Activated naive CD4-positive, alpha-beta T cell treated with anti-CD3 and anti-CD28 coated beads, Interleukin-2, amount 50 U/mL, for 16 hours (primary cell): ENCODE measurements around the gene GRB2.
"Not testable (repeated sequence)": the region's sequence is repeated elsewhere in the genome, so short reads cannot be mapped to it uniquely, and the experiment has no call there.

Experiments used
- DNase-seq: peaks from one replicate; pipeline ENCODE4 v3.0.0-alpha.2; 2020

The GRB2 gene

GRCh38 chr17:75384751-75385150 lies 20.7 kb downstream of the GRB2 start:
- no peak for DNase-seq

GRCh38 chr17:75383842-75384195 lies 21.7 kb downstream of the GRB2 start:
- DNase-seq: no peak

GRCh38 chr17:75380750-75381149 lies 24.7 kb downstream of the GRB2 start:
- no peak for DNase-seq

GRCh38 chr17:75380315-75380714 lies 25.2 kb downstream of the GRB2 start:
- DNase-seq: no peak

GRCh38 chr17:75379426-75379825 lies 26.1 kb downstream of the GRB2 start:
- DNase-seq: not testable (repeated sequence)

- no peak for DNase-seq
Measured at GRCh38 chr17:75373280-75373679, 32.2 kb downstream of the GRB2 start.

GRCh38 chr17:75371981-75372380 lies 33.5 kb downstream of the GRB2 start:
- no peak for DNase-seq

GRCh38 chr17:75371339-75371738 lies 34.1 kb downstream of the GRB2 start:
- no peak for DNase-seq

GRCh38 chr17:75370286-75370915 lies 35.1 kb downstream of the GRB2 start:
- DNase-seq: no peak

- not testable (repeated sequence) for DNase-seq
Measured at GRCh38 chr17:75367838-75368789, 37.4 kb downstream of the GRB2 start.

- DNase-seq: no peak
Measured at GRCh38 chr17:75367312-75367711, 38.2 kb downstream of the GRB2 start.

- no peak for DNase-seq
Measured at GRCh38 chr17:75366432-75366831, 39.0 kb downstream of the GRB2 start.

GRCh38 chr17:75365931-75366275 lies 39.6 kb downstream of the GRB2 start:
- DNase-seq: no peak

GRCh38 chr17:75365009-75365930 lies 40.2 kb downstream of the GRB2 start:
- no peak for DNase-seq

- DNase-seq: no peak
Measured at GRCh38 chr17:75364078-75364477, 41.4 kb downstream of the GRB2 start.

GRCh38 chr17:75361996-75362395 lies 43.5 kb downstream of the GRB2 start:
- no peak for DNase-seq

- no peak for DNase-seq
Measured at GRCh38 chr17:75361344-75361743, 44.1 kb downstream of the GRB2 start.

GRCh38 chr17:75356260-75356937 lies 49.1 kb downstream of the GRB2 start:
- DNase-seq: no peak

- DNase-seq: no peak
Measured at GRCh38 chr17:75353176-75353575, 52.3 kb downstream of the GRB2 start.

GRCh38 chr17:75352079-75352569 lies 53.4 kb downstream of the GRB2 start:
- no peak for DNase-seq

GRCh38 chr17:75350706-75351105 lies 54.8 kb downstream of the GRB2 start:
- no peak for DNase-seq

- DNase-seq: no peak
Measured at GRCh38 chr17:75350029-75350428, 55.4 kb downstream of the GRB2 start.

GRCh38 chr17:75349589-75349988 lies 55.9 kb downstream of the GRB2 start:
- no peak for DNase-seq
